Smooth muscle cell (in vitro differentiated cells): ENCODE results near the gene PDE2A. TPM values are rescaled to one million over a fixed set of nuclear protein-coding genes. Genes with fewer than 3 reads are reported as not detected.

ENCODE experiments used
- DNase-seq: peaks from one replicate; lab custom pipeline; 2025; ENCODE audit not compliant: unreplicated experiment; lab: John Stamatoyannopoulos, UW
- H2AFZ ChIP-seq: fragments of 200-600 bp; sonication (generic); 2 replicates; pipeline ENCODE4 v1.6.0; 2016; ENCODE audit warnings: antibody characterized with exemption, low read depth, mild to moderate bottlenecking
- H3F3A ChIP-seq: fragments of 200-600 bp; sonication (generic); 2 replicates; pipeline ENCODE4 v1.6.0; 2017; ENCODE audit warnings: antibody characterized with exemption, low read depth
- H3K27ac ChIP-seq: fragments of 200-600 bp; sonication (generic); 2 replicates; pipeline ENCODE4 v1.5.1; 2016; ENCODE audit warnings: low read depth, mild to moderate bottlenecking
- H3K27me3 ChIP-seq: fragments of 200-600 bp; sonication (generic); 2 replicates; pipeline ENCODE4 v1.6.1; 2016; ENCODE audit warnings: low read depth, mild to moderate bottlenecking
- H3K36me3 ChIP-seq: fragments of 200-600 bp; sonication (generic); 2 replicates; pipeline ENCODE4 v1.5.1; 2016; ENCODE audit warnings: low read depth
- H3K4me1 ChIP-seq: fragments of 200-600 bp; sonication (generic); 2 replicates; pipeline ENCODE4 v1.5.1; 2016; ENCODE audit warnings: low read depth
- H3K4me2 ChIP-seq: fragments of 200-600 bp; sonication (generic); 2 replicates; pipeline ENCODE4 v1.6.0; 2016; ENCODE audit warnings: mild to moderate bottlenecking
- H3K4me3 ChIP-seq: fragments of 200-600 bp; sonication (generic); 2 replicates; pipeline ENCODE4 v1.5.1; 2016; ENCODE audit warnings: mild to moderate bottlenecking
- H3K79me2 ChIP-seq: fragments of 200-600 bp; sonication (generic); 2 replicates; pipeline ENCODE4 v1.6.0; 2016; ENCODE audit warnings: low read depth, mild to moderate bottlenecking
- H3K9ac ChIP-seq: fragments of 200-600 bp; sonication (generic); 2 replicates; pipeline ENCODE4 v1.6.0; 2016; ENCODE audit warnings: low read depth
- H3K9me3 ChIP-seq: fragments of 200-600 bp; sonication (generic); replicated peaks from 2 replicates; pipeline ENCODE4 v1.5.1; 2016; ENCODE audit warnings: low read depth
- H4K20me1 ChIP-seq: fragments of 200-600 bp; sonication (generic); 2 replicates; pipeline ENCODE4 v1.6.0; 2016; ENCODE audit warnings: low read depth
- CTCF ChIP-seq: fragments of 200-600 bp; sonication (generic); IDR thresholded peaks from 2 replicates; pipeline ENCODE4 v1.5.1; 2017; ENCODE audit warnings: borderline replicate concordance, mild to moderate bottlenecking, antibody characterized with exemption; ENCODE audit not compliant: insufficient read depth, poor library complexity, severe bottlenecking
- WGBS: methylation state at CpG from one replicate; pipeline ENCODE4 v1.1.7; 2016; ENCODE audit warnings: low lambda C conversion rate; 5-methylcytosine and 5-hydroxymethylcytosine counted together
- polyA plus RNA-seq: library from polyadenylated mRNA; unstranded; fragments of >200 nt; fragmentation: Nextera tagmentation; extraction: Ambion mirVana; gene quantifications from 2 replicates; pipeline ENCODE4 v1.2.1, GENCODE V29; 2016
- total RNA-seq: library from RNA; depleted of rRNA; stranded (reverse); fragments of >200 nt; gene quantifications from 2 replicates; pipeline ENCODE4 v1.2.3, GENCODE V29; 2014

PDE2A gene
- total and polyA plus RNA-seq, 2 experiments from 2014 or later: 1.0 TPM; not detected in 1

GRCh38 chr11:72592698-72593495, 81.3 kb downstream of the PDE2A start:
- Histone ChIP-seq H2AFZ (no peak overlapping the region), H3K27ac (no peak overlapping the region), H4K20me1 (no peaks in the 10 kb centered on the region), H3K4me1 (peaks cover 7% of the 10 kb centered on the region), H3K4me2 (no peak overlapping the region), H3F3A (no peaks in the 10 kb centered on the region), H3K79me2 (no peaks in the 10 kb centered on the region), H3K4me3 (no peak overlapping the region), H3K9me3 (no peaks in the 10 kb centered on the region), H3K27me3 (peaks cover 89% of the 10 kb centered on the region), H3K9ac (no peak overlapping the region), H3K36me3 (no peaks in the 10 kb centered on the region)
- WGBS: 92% methylated on average over 8 of the region's 8 CpGs
- no peak for DNase-seq
- no peak for TF ChIP-seq CTCF

- Histone ChIP-seq H3K4me3 (no peak overlapping the region), H3K9me3 (no peaks in the 10 kb centered on the region), H3K27ac (no peak overlapping the region), H3K27me3 (peaks cover 91% of the 10 kb centered on the region), H4K20me1 (no peaks in the 10 kb centered on the region), H3K36me3 (no peaks in the 10 kb centered on the region), H3K79me2 (no peaks in the 10 kb centered on the region), H2AFZ (no peak overlapping the region), H3K9ac (no peak overlapping the region), H3K4me1 (peaks cover 7% of the 10 kb centered on the region), H3F3A (no peaks in the 10 kb centered on the region), H3K4me2 (no peak overlapping the region)
- DNase-seq: no peak
- WGBS: 57% methylated on average over 10 of the region's 10 CpGs
- no peak for TF ChIP-seq CTCF
Observed at GRCh38 chr11:72591785-72592502, 82.3 kb downstream of the PDE2A start.

- Histone ChIP-seq H2AFZ (no peak overlapping the region), H3F3A (no peaks in the 10 kb centered on the region), H3K79me2 (no peaks in the 10 kb centered on the region), H3K27ac (no peak overlapping the region), H3K36me3 (no peaks in the 10 kb centered on the region), H3K4me1 (peaks cover 7% of the 10 kb centered on the region), H3K9me3 (no peaks in the 10 kb centered on the region), H3K9ac (no peak overlapping the region), H4K20me1 (no peaks in the 10 kb centered on the region), H3K4me3 (no peak overlapping the region), H3K4me2 (no peak overlapping the region), H3K27me3 (peaks cover 97% of the 10 kb centered on the region)
- no peak for TF ChIP-seq CTCF
- whole genome bisulfite sequencing: 65% methylated on average over 5 of the region's 5 CpGs
- no peak for DNase-seq
Observed at GRCh38 chr11:72591023-72591422, 83.2 kb downstream of the PDE2A start.
